ENCODE measurements around the gene PLEKHH1.

Gene PLEKHH1

DNA sequence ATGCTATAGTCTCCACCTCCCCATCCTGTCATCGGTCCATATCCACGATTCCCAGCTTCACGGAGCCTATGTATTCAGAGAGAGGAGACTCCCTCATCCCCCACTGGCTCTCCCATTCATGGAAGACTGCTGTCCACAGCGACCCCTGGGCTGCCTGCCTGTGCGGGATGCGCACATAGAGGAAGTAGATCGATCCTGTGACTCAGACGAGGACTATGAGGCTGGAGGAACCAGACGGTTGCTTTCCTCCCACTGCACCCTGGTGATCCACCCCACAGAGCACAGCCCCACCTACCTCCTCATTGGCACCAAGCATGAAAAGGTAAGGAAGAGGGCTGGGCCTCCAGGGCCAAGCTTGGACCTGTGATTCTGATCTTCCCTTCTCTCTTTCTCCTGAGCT, 42.6 kb downstream of the PLEKHH1 start:
- DNase-seq (ENCODE audit: low spot score) = no peak

DNA sequence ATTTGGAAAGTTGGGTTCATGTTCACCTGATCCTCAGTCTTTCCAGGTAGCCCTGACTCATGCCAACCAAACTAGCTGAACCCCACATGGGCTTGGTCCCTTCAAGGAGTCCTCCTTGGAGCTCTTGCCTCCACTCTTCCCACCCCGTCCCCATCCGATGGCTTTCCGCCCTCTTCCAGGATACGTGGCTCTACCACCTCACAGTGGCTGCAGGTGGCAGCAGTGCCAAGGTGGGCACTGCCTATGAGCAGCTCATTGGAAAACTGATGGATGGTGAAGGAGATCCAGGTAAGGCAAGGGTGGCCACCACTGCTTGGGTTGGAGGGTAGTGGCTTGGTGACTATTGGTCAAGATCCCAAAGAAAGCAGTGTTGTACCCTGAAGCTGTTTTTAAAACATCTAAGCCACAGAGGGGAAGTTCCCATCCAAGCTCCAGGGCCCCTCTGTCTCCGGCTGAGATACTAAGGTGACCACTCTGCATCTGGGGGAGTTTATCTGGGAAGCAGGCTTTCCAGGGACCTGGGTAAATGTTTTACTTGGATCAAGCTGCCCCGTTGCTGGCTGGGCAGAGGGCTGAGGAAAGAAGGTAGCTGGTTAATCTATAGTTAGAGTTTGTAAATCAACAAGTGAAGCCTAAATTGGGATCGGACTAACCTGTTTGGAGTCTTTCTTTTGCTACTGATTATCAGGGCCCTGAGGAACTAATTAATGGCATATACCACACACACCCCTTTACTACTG, 43.3 kb downstream of the PLEKHH1 start:
- DNase-seq (ENCODE audit: low spot score) = no peak
- TF ChIP-seq, protein P1, sequence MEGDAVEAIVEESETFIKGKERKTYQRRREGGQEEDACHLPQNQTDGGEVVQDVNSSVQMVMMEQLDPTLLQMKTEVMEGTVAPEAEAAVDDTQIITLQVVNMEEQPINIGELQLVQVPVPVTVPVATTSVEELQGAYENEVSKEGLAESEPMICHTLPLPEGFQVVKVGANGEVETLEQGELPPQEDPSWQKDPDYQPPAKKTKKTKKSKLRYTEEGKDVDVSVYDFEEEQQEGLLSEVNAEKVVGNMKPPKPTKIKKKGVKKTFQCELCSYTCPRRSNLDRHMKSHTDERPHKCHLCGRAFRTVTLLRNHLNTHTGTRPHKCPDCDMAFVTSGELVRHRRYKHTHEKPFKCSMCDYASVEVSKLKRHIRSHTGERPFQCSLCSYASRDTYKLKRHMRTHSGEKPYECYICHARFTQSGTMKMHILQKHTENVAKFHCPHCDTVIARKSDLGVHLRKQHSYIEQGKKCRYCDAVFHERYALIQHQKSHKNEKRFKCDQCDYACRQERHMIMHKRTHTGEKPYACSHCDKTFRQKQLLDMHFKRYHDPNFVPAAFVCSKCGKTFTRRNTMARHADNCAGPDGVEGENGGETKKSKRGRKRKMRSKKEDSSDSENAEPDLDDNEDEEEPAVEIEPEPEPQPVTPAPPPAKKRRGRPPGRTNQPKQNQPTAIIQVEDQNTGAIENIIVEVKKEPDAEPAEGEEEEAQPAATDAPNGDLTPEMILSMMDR (IDR thresholded peaks at IDR 0.05; ENCODE audit: borderline replicate concordance, control extremely low read depth, extremely low read depth, insufficient read depth, missing control alignments) = no peak
- in situ Hi-C loops (cut with MboI; ENCODE audit: low sequenced_read_pairs, unreplicated experiment) = no loop called here

More for the DNA sequence above, 42.6 kb downstream of the PLEKHH1 start:
- in situ Hi-C loops (cut with MboI; ENCODE audit: low sequenced_read_pairs, unreplicated experiment) = no loop called here
- TF ChIP-seq, protein P1 (IDR thresholded peaks at IDR 0.05; ENCODE audit: borderline replicate concordance, control extremely low read depth, extremely low read depth, insufficient read depth, missing control alignments) = no peak

DNA sequence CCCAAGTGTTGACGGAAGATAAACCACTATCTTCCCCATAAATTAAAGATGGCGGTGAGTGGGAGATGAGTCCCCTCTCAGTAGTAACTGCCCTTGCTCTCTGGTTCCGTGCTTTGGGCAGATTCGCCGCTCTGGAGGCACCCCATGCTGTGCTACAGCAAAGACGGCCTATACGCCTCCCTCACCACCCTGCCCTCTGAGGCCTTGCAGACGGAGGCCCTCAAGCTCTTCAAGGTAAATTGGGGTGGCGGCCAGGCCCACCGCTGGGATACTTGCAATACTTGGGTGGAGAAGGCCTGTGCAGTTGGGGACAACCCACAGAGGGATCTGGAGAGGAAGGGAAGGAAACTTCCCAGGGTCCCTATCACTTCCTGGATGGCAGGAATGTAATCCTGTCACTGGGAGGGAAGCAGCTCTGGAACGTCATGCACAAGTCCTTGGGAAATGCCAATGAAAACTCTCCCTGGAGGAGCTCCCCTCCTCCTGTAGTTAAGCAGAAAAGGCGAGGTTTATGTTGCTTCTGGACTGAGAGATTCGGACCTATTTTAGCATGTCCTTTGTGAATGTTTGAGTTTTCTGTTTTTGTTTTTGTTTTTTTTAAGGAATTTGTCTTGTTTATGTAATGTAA, 44.2 kb downstream of the PLEKHH1 start:
- TF ChIP-seq, protein P1 (IDR thresholded peaks at IDR 0.05; ENCODE audit: borderline replicate concordance, control extremely low read depth, extremely low read depth, insufficient read depth, missing control alignments) = no peak
- in situ Hi-C loops (cut with MboI; ENCODE audit: low sequenced_read_pairs, unreplicated experiment) = no loop called here
- DNase-seq (ENCODE audit: low spot score) = no peak

DNA sequence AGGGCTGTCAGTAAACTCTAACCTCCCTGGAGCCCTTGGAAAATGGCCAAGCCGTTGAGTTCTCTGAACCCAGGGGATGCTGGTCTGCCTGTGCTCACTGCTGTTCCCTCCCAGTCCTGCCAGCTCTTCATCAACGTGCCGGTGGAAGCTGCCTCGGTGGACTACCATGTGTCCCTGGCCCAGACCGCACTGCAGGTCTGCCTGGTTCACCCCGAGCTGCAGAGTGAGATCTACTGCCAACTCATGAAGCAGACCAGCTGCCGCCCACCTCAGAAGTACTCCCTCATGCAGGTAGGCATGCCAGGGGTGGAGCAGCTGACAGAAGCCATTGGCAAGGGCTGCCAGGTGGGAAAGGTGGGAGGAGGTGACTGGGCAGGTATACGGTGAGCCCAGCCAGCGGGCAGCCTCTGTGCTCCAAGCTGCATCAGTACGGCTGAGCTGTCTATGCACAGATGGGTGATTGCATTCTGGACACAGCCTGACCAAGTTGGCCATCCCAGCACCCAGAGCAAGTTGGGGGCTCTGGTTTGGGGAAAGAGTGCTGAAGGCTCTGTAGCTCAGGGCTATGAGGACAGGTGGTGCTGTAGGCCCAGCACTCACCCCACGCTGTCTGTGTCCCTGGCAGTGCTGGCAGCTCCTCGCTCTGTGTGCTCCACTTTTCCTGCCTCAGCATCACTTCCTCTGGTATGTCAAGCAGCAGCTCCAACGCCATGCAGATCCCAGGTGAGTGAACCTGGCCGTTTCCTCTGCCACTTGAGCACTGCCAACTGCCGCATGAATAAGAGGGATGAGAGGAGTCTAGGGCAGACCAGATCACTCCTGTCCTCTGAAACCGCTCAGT, 45.0 kb downstream of the PLEKHH1 start:
- DNase-seq (ENCODE audit: low spot score) = no peak
- TF ChIP-seq, protein P1 (IDR thresholded peaks at IDR 0.05; ENCODE audit: borderline replicate concordance, control extremely low read depth, extremely low read depth, insufficient read depth, missing control alignments) = no peak
- in situ Hi-C loops (cut with MboI; ENCODE audit: low sequenced_read_pairs, unreplicated experiment) = no loop called here

DNA sequence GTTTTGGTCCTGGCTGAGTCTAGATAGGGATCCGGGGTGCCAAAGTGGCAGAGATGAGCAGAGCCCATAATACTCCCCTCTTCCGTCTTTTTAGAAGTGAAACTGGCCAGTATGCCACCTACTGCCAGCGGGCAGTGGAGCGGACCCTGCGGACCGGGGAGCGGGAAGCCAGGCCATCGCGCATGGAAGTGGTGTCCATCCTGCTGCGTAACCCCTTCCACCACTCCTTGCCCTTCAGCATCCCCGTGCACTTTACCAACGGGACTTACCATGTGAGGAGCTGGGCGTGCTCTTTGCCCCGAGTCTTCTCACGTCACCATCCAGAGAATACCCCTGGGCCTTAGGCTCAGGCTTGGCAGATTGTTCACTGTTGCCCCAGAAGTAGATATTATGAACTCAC, 46.0 kb downstream of the PLEKHH1 start:
- in situ Hi-C loops (cut with MboI; ENCODE audit: low sequenced_read_pairs, unreplicated experiment) = no loop called here
- no peak for DNase-seq (ENCODE audit: low spot score)
- TF ChIP-seq, protein P1 (IDR thresholded peaks at IDR 0.05; ENCODE audit: borderline replicate concordance, control extremely low read depth, extremely low read depth, insufficient read depth, missing control alignments) = no peak

DNA sequence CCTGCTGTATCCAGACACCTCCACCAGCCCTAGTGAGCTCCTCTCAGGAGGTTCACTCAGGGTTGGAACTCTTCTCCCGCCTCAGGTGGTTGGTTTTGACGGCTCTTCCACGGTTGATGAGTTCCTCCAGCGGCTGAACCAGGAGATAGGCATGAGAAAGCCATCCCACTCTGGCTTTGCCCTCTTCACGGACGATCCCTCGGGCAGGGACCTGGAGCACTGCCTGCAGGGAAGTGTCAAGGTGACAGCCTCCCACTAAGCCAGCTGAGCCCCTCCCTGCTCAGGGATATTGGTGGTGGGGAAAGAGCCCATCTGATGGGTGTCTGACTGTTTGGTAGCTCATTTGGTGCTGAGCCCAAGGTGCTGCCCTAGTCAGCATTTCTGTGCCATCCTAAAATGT, 46.5 kb downstream of the PLEKHH1 start:
- DNase-seq (ENCODE audit: low spot score) = no peak
- in situ Hi-C loops (cut with MboI; ENCODE audit: low sequenced_read_pairs, unreplicated experiment) = loop anchor here (10.0 kb wide), 2 partner anchors 125 to 155 kb away; partner anchors contain the start of gene RDH12
- TF ChIP-seq, protein P1 (IDR thresholded peaks at IDR 0.05; ENCODE audit: borderline replicate concordance, control extremely low read depth, extremely low read depth, insufficient read depth, missing control alignments) = no peak

Data from GM13976 (cell line).